Adrenal gland (tissue), 5 donors: ENCODE data around the gene KIAA1328.

Source experiments
- CTCF ChIP-seq, 6 experiments: fragments of 450-650 bp in 4 of 6; fragments of 200-600 bp in 2 of 6; sonication (generic) in 1 of 6; IDR thresholded peaks; 1 replicate in 5 of 6; 2 replicates in 1 of 6; pipeline versions ENCODE4 v1.5.1 to v1.8.0; 2016 to 2021; ENCODE audit warnings: antibody characterized with exemption in 6 of 6, mild to moderate bottlenecking in 2 of 6, moderate library complexity in 1 of 6
- POLR2A ChIP-seq, 2 donors: fragments of 450-650 bp; IDR thresholded peaks; one replicate each; pipeline ENCODE4 v1.6.1; 2017; ENCODE audit warnings: antibody characterized with exemption in 2 of 2, mild to moderate bottlenecking in 2 of 2, moderate library complexity in 1 of 2
- donor health status: DM: no; HTN: no; CAD: no.

GRCh38 chr18:37252342-37252741 is 423.4 kb downstream of the KIAA1328 start:
- TF ChIP-seq CTCF (IDR thresholded peaks at IDR 0.05) (no peak), POLR2A (IDR thresholded peaks at IDR 0.05) (no peak)
